CD14-positive monocyte (primary cell): Measurements from ENCODE around the gene MUC5AC. TPM values are rescaled to one million over a fixed set of nuclear protein-coding genes. Genes with fewer than 3 reads are reported as not detected.

Source experiments
- DNase-seq, 3 donors: peaks; one replicate each; pipeline ENCODE4 v3.0.0-alpha.2; 2011 to 2022
- H2AFZ ChIP-seq: 2 replicates; pipeline ENCODE4 v1.6.0; 2012; ENCODE audit warnings: mild to moderate bottlenecking, low read depth, low read length, inconsistent platforms; ENCODE audit not compliant: insufficient read depth, poor library complexity, severe bottlenecking
- H3K27ac ChIP-seq, 2 donors: 1 replicate in 1 of 2; 2 replicates in 1 of 2; pipeline ENCODE4 v1.5.1; 2012 to 2013; ENCODE audit warnings: low read length in 2 of 2, control low read depth in 1 of 2, inconsistent platforms in 1 of 2, low read depth in 1 of 2, mild to moderate bottlenecking in 1 of 2
- H3K27me3 ChIP-seq, 2 donors: one replicate each; pipeline versions ENCODE4 v1.6.0 to v1.6.1; 2011 to 2013; ENCODE audit warnings: low read length in 2 of 2; ENCODE audit not compliant: control insufficient read depth in 2 of 2, insufficient read depth in 2 of 2
- H3K36me3 ChIP-seq, 2 donors: replicated peaks in 1 of 2; 1 replicate in 1 of 2; 2 replicates in 1 of 2; pipeline versions ENCODE4 v1.5.1 to v1.6.1; 2012 to 2013; ENCODE audit warnings: low read length in 2 of 2, control low read depth in 1 of 2, inconsistent platforms in 1 of 2, mild to moderate bottlenecking in 1 of 2; ENCODE audit not compliant: insufficient read depth in 2 of 2, control insufficient read depth in 1 of 2
- H3K4me1 ChIP-seq, 2 donors: 1 replicate in 1 of 2; 2 replicates in 1 of 2; pipeline versions ENCODE4 v1.5.1 to v1.6.1; 2012 to 2013; ENCODE audit warnings: low read length in 2 of 2, control low read depth in 1 of 2, inconsistent platforms in 1 of 2, mild to moderate bottlenecking in 1 of 2, moderate library complexity in 1 of 2; ENCODE audit not compliant: insufficient read depth in 2 of 2, control insufficient read depth in 1 of 2
- H3K4me2 ChIP-seq: replicated peaks from 2 replicates; pipeline ENCODE3; 2012; ENCODE audit warnings: low read length, moderate library complexity, mild to moderate bottlenecking; ENCODE audit not compliant: poor library complexity, severe bottlenecking; ENCODE audit errors: extremely low read depth
- H3K4me3 ChIP-seq, 3 experiments: fragments of 200-600 bp in 1 of 3; sonication (generic) in 1 of 3; replicated peaks in 1 of 3; 1 replicate in 2 of 3; 2 replicates in 1 of 3; pipeline ENCODE4 v1.5.1; 2011 to 2013; ENCODE audit warnings: low read length in 3 of 3, mild to moderate bottlenecking in 3 of 3, control low read depth in 2 of 3, low read depth in 2 of 3, inconsistent platforms in 1 of 3, moderate library complexity in 1 of 3
- H3K79me2 ChIP-seq: 2 replicates; pipeline ENCODE4 v1.6.0; 2012; ENCODE audit warnings: mild to moderate bottlenecking, control low read depth, inconsistent platforms, low read length, moderate library complexity; ENCODE audit not compliant: insufficient read depth
- H3K9ac ChIP-seq: 2 replicates; pipeline ENCODE4 v1.6.0; 2017; ENCODE audit warnings: low read length, mild to moderate bottlenecking; ENCODE audit not compliant: insufficient read depth, poor library complexity, severe bottlenecking
- H3K9me3 ChIP-seq, 2 donors: replicated peaks in 1 of 2; 1 replicate in 1 of 2; 2 replicates in 1 of 2; pipeline versions ENCODE4 v1.5.1 to v1.6.1; 2012 to 2013; ENCODE audit warnings: low read length in 2 of 2, control low read depth in 1 of 2; ENCODE audit not compliant: control insufficient read depth in 1 of 2, insufficient read depth in 1 of 2
- H4K20me1 ChIP-seq: 2 replicates; pipeline ENCODE4 v1.6.0; 2012; ENCODE audit warnings: mild to moderate bottlenecking, low read length, control low read depth, moderate library complexity; ENCODE audit not compliant: insufficient read depth
- H3K27ac Mint-ChIP-seq, 7 donors: one replicate each; pipeline ENCODE4 v1.8.0; 2020; ENCODE audit warnings: mild to moderate bottlenecking in 7 of 7, mixed read lengths in 7 of 7, moderate library complexity in 6 of 7, inconsistent platforms in 2 of 7
- H3K27me3 Mint-ChIP-seq, 3 donors: one replicate each; pipeline ENCODE4 v1.8.0; 2021 to 2022; ENCODE audit warnings: low read depth in 3 of 3, mild to moderate bottlenecking in 3 of 3, mixed read lengths in 3 of 3, moderate library complexity in 3 of 3, inconsistent platforms in 1 of 3
- H3K36me3 Mint-ChIP-seq, 2 donors: one replicate each; pipeline ENCODE4 v1.8.0; 2020; ENCODE audit warnings: mixed read lengths in 2 of 2, inconsistent platforms in 1 of 2, mild to moderate bottlenecking in 1 of 2
- H3K4me1 Mint-ChIP-seq: one replicate; pipeline ENCODE4 v1.8.0; 2020; ENCODE audit warnings: mild to moderate bottlenecking, mixed read lengths
- H3K4me3 Mint-ChIP-seq, 2 donors: one replicate each; pipeline ENCODE4 v1.8.0; 2020; ENCODE audit warnings: mild to moderate bottlenecking in 2 of 2, mixed read lengths in 2 of 2, moderate library complexity in 1 of 2
- H3K9me3 Mint-ChIP-seq, 7 donors: one replicate each; pipeline ENCODE4 v1.8.0; 2020 to 2022; ENCODE audit warnings: mixed read lengths in 7 of 7, mild to moderate bottlenecking in 6 of 7, moderate library complexity in 6 of 7, inconsistent platforms in 2 of 7
- WGBS: methylation state at CpG from one replicate; pipeline ENCODE4 v1.1.5; 2013; ENCODE audit warnings: missing lambda C conversion rate; ENCODE audit not compliant: insufficient coverage; 5-methylcytosine and 5-hydroxymethylcytosine counted together
- intact Hi-C, 2 donors: fragments of 100-400 bp; cut with micrococcal nuclease; formaldehyde crosslinking; loops; one replicate each; pipeline versions ENCODE4 v1.15.0 to v1.15.1; 2023
- polyA plus RNA-seq, 3 donors: library from polyadenylated mRNA; depleted of rRNA in 1 of 3; unstranded in 2 of 3; stranded (reverse) in 1 of 3; fragments of 300-500 nt in 2 of 3; fragments of >200 nt in 1 of 3; fragmentation: Illumina TruSeq in 2 of 3; gene quantifications; 1 replicate in 2 of 3; 2 replicates in 1 of 3; pipeline ENCODE4 v1.2.3, GENCODE V29; 2012 to 2021
- TF ChIP-seq, protein P1 (sequence below): fragments of 200-600 bp; IDR thresholded peaks from one replicate; pipeline ENCODE4 v1.8.0; 2022; ENCODE audit warnings: antibody characterized with exemption, mild to moderate bottlenecking

The MUC5AC gene
- polyA plus RNA-seq, 3 donors, result not detected

DNA sequence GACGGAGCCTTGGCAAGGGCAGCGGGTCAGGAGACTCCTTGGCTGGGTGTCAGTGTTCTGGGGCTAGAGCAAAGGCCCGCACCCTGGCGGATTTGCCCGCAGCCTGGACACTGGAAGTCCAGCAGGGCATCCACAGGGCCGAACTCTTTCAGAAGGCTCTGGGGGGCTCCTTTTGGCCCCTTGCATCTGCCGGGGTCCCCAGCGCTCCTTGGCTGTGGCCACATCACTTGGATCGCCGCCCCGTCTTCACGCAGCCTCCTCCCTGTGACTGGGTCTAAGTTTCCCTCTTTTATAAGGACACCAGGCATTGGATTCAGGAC is 20.0 kb downstream of the MUC5AC start:
- peaks cover 2 to 13% (median 4%) of the 10 kb centered on the region in 7 donors for H3K9me3 Mint-ChIP-seq
- Histone ChIP-seq H2AFZ (no peak overlapping the region), H3K27ac (no peak overlapping the region), H4K20me1 (no peaks in the 10 kb centered on the region), H3K4me2 (no peak overlapping the region), H3K9me3 (peaks cover 3 to 10% of the 10 kb centered on the region in 2 donors), H3K27me3 (no peaks in the 10 kb centered on the region), H3K4me3 (no peak overlapping the region), H3K36me3 (no peaks in the 10 kb centered on the region), H3K9ac (no peak overlapping the region), H3K4me1 (no peaks in the 10 kb centered on the region), H3K79me2 (no peaks in the 10 kb centered on the region)
- no peaks in the 10 kb centered on the region for H3K36me3 Mint-ChIP-seq
- intact Hi-C loops, result no loop called here
- TF ChIP-seq, protein P1, sequence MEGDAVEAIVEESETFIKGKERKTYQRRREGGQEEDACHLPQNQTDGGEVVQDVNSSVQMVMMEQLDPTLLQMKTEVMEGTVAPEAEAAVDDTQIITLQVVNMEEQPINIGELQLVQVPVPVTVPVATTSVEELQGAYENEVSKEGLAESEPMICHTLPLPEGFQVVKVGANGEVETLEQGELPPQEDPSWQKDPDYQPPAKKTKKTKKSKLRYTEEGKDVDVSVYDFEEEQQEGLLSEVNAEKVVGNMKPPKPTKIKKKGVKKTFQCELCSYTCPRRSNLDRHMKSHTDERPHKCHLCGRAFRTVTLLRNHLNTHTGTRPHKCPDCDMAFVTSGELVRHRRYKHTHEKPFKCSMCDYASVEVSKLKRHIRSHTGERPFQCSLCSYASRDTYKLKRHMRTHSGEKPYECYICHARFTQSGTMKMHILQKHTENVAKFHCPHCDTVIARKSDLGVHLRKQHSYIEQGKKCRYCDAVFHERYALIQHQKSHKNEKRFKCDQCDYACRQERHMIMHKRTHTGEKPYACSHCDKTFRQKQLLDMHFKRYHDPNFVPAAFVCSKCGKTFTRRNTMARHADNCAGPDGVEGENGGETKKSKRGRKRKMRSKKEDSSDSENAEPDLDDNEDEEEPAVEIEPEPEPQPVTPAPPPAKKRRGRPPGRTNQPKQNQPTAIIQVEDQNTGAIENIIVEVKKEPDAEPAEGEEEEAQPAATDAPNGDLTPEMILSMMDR, result no peak
- no peak for DNase-seq
- H3K27me3 Mint-ChIP-seq, result peaks cover 0 to 2% (median 0%) of the 10 kb centered on the region in 3 donors
- H3K4me1 Mint-ChIP-seq, result no peaks in the 10 kb centered on the region
- no peak overlapping the region for H3K4me3 Mint-ChIP-seq
- WGBS, result 97% methylated on average over 12 of the region's 12 CpGs
- H3K27ac Mint-ChIP-seq, result no peak overlapping the region

DNA sequence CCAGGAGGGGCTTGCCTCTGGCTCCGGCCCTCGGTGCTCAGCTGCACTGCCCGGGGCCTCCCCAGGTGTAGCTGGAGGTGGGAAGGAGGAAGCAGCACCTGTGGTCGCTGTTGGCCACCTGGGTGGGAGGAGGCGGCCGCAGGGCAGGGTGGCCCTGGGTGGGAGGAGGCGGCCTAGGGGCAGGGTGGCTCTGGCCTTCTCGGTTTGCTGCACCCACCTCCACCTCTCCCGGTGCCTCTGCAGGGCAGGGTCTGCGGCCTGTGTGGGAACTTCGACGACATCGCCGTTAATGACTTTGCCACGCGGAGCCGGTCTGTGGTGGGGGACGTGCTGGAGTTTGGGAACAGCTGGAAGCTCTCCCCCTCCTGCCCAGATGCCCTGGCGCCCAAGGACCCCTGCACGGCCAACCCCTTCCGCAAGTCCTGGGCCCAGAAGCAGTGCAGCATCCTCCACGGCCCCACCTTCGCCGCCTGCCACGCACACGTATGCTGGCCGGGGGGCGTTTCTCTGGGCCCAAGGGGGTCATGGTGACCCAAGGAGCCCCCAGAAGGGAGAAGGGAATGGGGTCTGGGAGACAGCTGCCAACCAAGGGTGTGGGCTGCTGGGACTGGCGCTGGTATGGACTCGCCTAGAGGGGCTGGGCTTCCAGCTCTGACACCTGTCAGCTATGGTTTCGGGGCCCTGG is 20.6 kb downstream of the MUC5AC start:
- H3K9me3 Mint-ChIP-seq, result peaks cover 2 to 17% (median 4%) of the 10 kb centered on the region in 7 donors
- intact Hi-C loops, result no loop called here
- H3K4me3 Mint-ChIP-seq, result no peak overlapping the region
- H3K36me3 Mint-ChIP-seq, result no peaks in the 10 kb centered on the region
- TF ChIP-seq, protein P1, result no peak
- H3K4me1 Mint-ChIP-seq, result no peaks in the 10 kb centered on the region
- Histone ChIP-seq H3K9ac (no peak overlapping the region), H2AFZ (no peak overlapping the region), H3K79me2 (no peaks in the 10 kb centered on the region), H3K27ac (no peak overlapping the region), H3K27me3 (no peaks in the 10 kb centered on the region), H3K9me3 (peaks cover 3 to 10% of the 10 kb centered on the region in 2 donors), H3K4me3 (no peak overlapping the region), H3K4me2 (no peak overlapping the region), H3K4me1 (no peaks in the 10 kb centered on the region), H3K36me3 (no peaks in the 10 kb centered on the region), H4K20me1 (no peaks in the 10 kb centered on the region)
- peaks cover 0 to 2% (median 0%) of the 10 kb centered on the region in 3 donors for H3K27me3 Mint-ChIP-seq
- no peak for DNase-seq
- no peak overlapping the region for H3K27ac Mint-ChIP-seq
- WGBS, result 91% methylated on average over 18 of the region's 31 CpGs
